ENCODE results near the gene OXSR1. TPM values are rescaled to one million over a fixed set of nuclear protein-coding genes. Genes with fewer than 3 reads are reported as not detected.

Gene OXSR1
- total RNA-seq, 4 donors from 2014 or later: 25.4 to 37.4 (median 29.5) TPM

GRCh38 chr3:38117748-38118420 is 47.5 kb upstream of the OXSR1 start:
- H3K27me3 ChIP-seq: no peaks in the 10 kb centered on the region
- WGBS: 100% methylated on average over 1 of the region's 11 CpGs
- H3K4me1 ChIP-seq: no peaks in the 10 kb centered on the region
- TF ChIP-seq POLR2AphosphoS5 (IDR thresholded peaks at IDR 0.05): no peak
- TF ChIP-seq EP300 (IDR thresholded peaks at IDR 0.05): no peak
- TF ChIP-seq CTCF (IDR thresholded peaks at IDR 0.05): peak; percentile 66 to 79
- H3K36me3 ChIP-seq: peaks cover 37% of the 10 kb centered on the region
- no peaks in the 10 kb centered on the region for H3K9me3 ChIP-seq
- no peak overlapping the region for H3K4me3 ChIP-seq
- no peak overlapping the region for H3K27ac ChIP-seq
- DNase-seq (ENCODE audit: low spot score in 2 of 2): peak in 1 of 2 donors; percentile 71

GRCh38 chr3:38118421-38119247 is 46.7 kb upstream of the OXSR1 start:
- 91% methylated on average over 11 of the region's 13 CpGs for WGBS
- no peaks in the 10 kb centered on the region for H3K27me3 ChIP-seq
- H3K9me3 ChIP-seq: no peaks in the 10 kb centered on the region
- H3K4me3 ChIP-seq: no peak overlapping the region
- no peaks in the 10 kb centered on the region for H3K4me1 ChIP-seq
- no peak for DNase-seq (ENCODE audit: low spot score in 2 of 2)
- H3K27ac ChIP-seq: no peak overlapping the region
- peaks cover 44% of the 10 kb centered on the region for H3K36me3 ChIP-seq
- TF ChIP-seq POLR2A (IDR thresholded peaks at IDR 0.05) (no peak), POLR2AphosphoS5 (IDR thresholded peaks at IDR 0.05) (no peak)

GRCh38 chr3:38119248-38119544 is 46.1 kb upstream of the OXSR1 start:
- DNase-seq (ENCODE audit: low spot score in 2 of 2): no peak
- Histone ChIP-seq H3K4me1 (no peaks in the 10 kb centered on the region), H3K9me3 (no peaks in the 10 kb centered on the region), H3K36me3 (peaks cover 47% of the 10 kb centered on the region), H3K27ac (no peak overlapping the region), H3K27me3 (no peaks in the 10 kb centered on the region), H3K4me3 (no peak overlapping the region)
- WGBS: 100% methylated on average over 1 of the region's 1 CpG
- TF ChIP-seq POLR2AphosphoS5 (IDR thresholded peaks at IDR 0.05) (no peak), POLR2A (IDR thresholded peaks at IDR 0.05) (no peak), EP300 (IDR thresholded peaks at IDR 0.05) (no peak), CTCF (IDR thresholded peaks at IDR 0.05) (no peak)

- Histone ChIP-seq H3K4me3 (no peak overlapping the region), H3K36me3 (peaks cover 56% of the 10 kb centered on the region), H3K27me3 (no peaks in the 10 kb centered on the region), H3K27ac (no peak overlapping the region), H3K4me1 (no peaks in the 10 kb centered on the region), H3K9me3 (no peaks in the 10 kb centered on the region)
- DNase-seq (ENCODE audit: low spot score in 2 of 2): peak; percentile 48 to 64
- TF ChIP-seq POLR2A (IDR thresholded peaks at IDR 0.05): no peak
- TF ChIP-seq CTCF (IDR thresholded peaks at IDR 0.05): no peak
- TF ChIP-seq EP300 (IDR thresholded peaks at IDR 0.05): no peak
- TF ChIP-seq POLR2AphosphoS5 (IDR thresholded peaks at IDR 0.05): no peak
- WGBS: 91% methylated on average over 3 of the region's 7 CpGs
These were observed 45.3 kb upstream of the OXSR1 start for GRCh38 chr3:38119821-38120692.

GRCh38 chr3:38120693-38121450 is 44.5 kb upstream of the OXSR1 start:
- Histone ChIP-seq H3K36me3 (peaks cover 64% of the 10 kb centered on the region), H3K9me3 (no peaks in the 10 kb centered on the region), H3K4me1 (no peaks in the 10 kb centered on the region), H3K27ac (no peak overlapping the region), H3K27me3 (no peaks in the 10 kb centered on the region), H3K4me3 (no peak overlapping the region)
- DNase-seq (ENCODE audit: low spot score in 2 of 2): peak; percentile 55 to 70
- TF ChIP-seq POLR2A (IDR thresholded peaks at IDR 0.05) (no peak), EP300 (IDR thresholded peaks at IDR 0.05) (no peak), CTCF (IDR thresholded peaks at IDR 0.05) (no peak), POLR2AphosphoS5 (IDR thresholded peaks at IDR 0.05) (no peak)
- WGBS: 83% methylated on average over 10 of the region's 11 CpGs
